Measurements from ENCODE around the gene CAP2.

CAP2 gene

DNA sequence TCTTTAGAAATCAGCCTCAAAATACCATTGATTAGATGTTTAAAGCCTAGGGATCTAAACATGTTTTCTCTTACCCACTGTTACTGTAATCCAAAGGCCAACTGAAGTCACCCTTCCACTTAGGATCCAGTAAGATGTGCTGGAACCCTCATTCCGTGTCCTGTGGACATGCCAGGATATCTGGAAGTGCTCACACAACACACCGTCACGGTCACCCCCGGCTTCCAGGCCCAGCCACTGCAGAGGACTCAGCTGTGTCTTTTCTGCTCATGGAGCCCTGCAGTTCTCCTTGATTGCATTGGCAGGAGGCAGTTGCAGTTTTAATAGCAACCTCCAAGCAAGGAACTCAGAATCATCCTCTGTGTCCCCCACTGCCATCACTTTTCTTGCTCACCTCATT is 93.3 kb downstream of the CAP2 start:
- TF ChIP-seq, protein P1, sequence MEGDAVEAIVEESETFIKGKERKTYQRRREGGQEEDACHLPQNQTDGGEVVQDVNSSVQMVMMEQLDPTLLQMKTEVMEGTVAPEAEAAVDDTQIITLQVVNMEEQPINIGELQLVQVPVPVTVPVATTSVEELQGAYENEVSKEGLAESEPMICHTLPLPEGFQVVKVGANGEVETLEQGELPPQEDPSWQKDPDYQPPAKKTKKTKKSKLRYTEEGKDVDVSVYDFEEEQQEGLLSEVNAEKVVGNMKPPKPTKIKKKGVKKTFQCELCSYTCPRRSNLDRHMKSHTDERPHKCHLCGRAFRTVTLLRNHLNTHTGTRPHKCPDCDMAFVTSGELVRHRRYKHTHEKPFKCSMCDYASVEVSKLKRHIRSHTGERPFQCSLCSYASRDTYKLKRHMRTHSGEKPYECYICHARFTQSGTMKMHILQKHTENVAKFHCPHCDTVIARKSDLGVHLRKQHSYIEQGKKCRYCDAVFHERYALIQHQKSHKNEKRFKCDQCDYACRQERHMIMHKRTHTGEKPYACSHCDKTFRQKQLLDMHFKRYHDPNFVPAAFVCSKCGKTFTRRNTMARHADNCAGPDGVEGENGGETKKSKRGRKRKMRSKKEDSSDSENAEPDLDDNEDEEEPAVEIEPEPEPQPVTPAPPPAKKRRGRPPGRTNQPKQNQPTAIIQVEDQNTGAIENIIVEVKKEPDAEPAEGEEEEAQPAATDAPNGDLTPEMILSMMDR (IDR thresholded peaks at IDR 0.05) = no peak

DNA sequence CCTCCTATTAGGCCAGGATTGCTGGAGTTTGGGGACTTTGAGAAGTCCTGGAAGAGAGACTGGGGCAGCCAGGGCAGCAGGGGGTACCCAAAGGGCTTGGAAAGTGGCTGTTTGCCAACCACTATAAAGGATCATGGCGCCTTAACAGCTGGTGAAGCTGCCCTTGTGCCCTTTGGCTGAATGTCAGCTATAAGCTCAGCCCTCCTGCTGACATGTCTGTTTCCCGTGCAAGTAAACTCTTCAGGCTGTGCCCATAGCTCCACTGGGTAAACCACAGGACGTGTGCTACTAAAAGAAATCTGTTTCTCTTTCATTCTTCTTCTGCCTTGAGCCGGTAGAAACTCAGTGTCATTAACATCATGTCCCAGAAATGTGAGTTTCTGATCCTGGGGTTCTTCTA is 97.3 kb downstream of the CAP2 start:
- TF ChIP-seq, protein P1 (IDR thresholded peaks at IDR 0.05) = no peak

- TF ChIP-seq, protein P1 (IDR thresholded peaks at IDR 0.05) = no peak
Measured at GRCh38 chr6:17491416-17492142, 98.2 kb downstream of the CAP2 start.

DNA sequence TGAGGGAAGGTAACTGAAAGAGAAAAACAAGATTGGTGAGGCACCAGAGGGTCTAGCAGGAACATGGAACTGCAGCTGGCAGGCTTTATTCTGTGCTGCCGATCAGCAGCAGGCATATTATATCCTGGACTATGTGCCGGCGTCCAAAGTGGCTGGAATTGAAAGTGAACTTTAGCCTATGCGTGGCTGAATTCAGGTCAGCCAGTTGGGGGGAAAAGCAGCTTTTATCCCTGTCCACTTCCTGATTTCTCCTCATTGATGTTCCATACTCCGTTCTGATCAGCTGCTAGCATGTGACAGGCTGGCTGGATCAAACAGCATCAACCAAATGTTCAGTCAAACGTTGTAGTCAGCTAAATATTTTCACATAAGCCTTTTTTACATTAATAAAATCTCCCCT is 99.0 kb downstream of the CAP2 start:
- TF ChIP-seq, protein P1 (IDR thresholded peaks at IDR 0.05) = no peak

DNA sequence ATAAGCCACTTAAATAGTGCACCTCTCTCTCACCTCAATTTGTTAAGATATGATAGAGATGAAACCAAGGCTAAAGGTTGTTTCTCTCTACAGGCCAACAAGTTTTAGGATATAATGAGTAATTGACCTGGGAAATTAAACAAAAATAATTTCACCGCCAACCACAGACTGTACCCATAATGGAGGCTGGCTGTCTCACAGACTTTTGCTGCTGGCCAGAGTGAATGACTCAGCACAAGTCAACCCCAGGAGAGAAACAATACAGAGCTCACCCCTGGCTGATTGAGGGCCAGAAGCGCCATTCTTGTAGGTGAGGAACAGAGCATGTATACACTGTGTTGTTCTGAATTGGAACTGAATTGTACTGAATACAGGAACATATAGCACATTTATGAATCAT is 99.9 kb downstream of the CAP2 start:
- TF ChIP-seq, protein P1 (IDR thresholded peaks at IDR 0.05) = no peak

DNA sequence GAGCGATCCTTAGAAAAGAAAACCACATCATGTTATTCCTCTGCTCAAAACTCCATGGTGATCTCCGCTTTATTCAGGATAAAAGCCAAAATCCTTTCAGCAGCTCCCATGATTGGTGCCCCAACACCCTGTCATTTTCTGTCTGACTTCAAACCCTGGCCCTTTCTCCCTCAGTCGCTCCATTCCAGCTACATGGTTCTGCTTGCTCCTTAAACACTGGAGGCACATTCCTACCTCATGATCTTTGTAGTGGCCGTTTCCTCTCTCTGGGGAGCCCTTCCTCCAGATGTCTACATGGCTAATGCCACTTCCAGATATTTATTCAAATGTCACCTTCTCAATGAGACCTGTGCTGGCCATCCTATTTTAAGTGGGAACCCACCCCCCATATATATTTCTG is 100.8 kb downstream of the CAP2 start:
- TF ChIP-seq, protein P1 (IDR thresholded peaks at IDR 0.05) = no peak

DNA sequence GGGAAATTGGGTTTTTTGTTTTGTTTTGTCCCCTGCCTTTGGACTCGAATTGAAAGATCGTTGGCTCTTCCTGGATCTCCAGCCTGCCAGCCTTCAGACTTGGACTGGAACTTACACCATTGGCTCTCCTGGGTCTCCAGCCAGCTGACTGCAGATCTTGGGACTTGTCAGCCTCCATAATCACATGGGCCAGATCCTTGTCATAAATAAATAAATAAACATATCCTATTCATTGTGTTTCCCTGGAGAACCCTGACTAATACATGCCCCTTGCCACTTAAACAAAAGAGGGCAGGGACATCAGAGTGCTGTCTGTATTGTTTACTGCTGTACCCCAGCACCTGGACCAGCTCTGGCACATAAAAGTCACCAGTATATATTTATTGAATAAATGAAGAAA is 101.5 kb downstream of the CAP2 start:
- TF ChIP-seq, protein P1 (IDR thresholded peaks at IDR 0.05) = no peak

All from LNCAP (cell line).